Esophagus muscularis mucosa (tissue), 4 donors: Measurements from ENCODE around the gene NPIPB2. TPM values are rescaled to one million over a fixed set of nuclear protein-coding genes. Genes with fewer than 3 reads are reported as not detected.

Experiments
- DNase-seq: peaks from one replicate; pipeline ENCODE4 v3.0.0-alpha.2; 2017; ENCODE audit errors: extremely low spot score
- H3K27ac ChIP-seq, 4 donors: fragments of 200-600 bp; sonication (generic); replicated peaks in 1 of 4; 1 replicate in 3 of 4; 2 replicates in 1 of 4; pipeline ENCODE4 v1.5.1; 2016 to 2019; ENCODE audit warnings: mild to moderate bottlenecking in 1 of 4
- H3K27me3 ChIP-seq, 4 donors: fragments of 200-600 bp; sonication (generic); one replicate each; pipeline versions ENCODE4 v1.5.1 to v1.6.0; 2016 to 2019
- H3K36me3 ChIP-seq, 4 donors: fragments of 200-600 bp; sonication (generic); one replicate each; pipeline ENCODE4 v1.5.1; 2016 to 2019
- H3K4me1 ChIP-seq, 4 donors: fragments of 200-600 bp; sonication (generic); one replicate each; pipeline ENCODE4 v1.5.1; 2016 to 2019
- H3K4me3 ChIP-seq, 4 donors: fragments of 200-600 bp; sonication (generic); 1 replicate in 2 of 4; 2 replicates in 2 of 4; pipeline ENCODE4 v1.5.1; 2016 to 2019; ENCODE audit warnings: mild to moderate bottlenecking in 4 of 4, moderate library complexity in 1 of 4
- H3K9me3 ChIP-seq, 4 donors: fragments of 200-600 bp; sonication (generic); 1 replicate in 3 of 4; 2 replicates in 1 of 4; pipeline ENCODE4 v1.5.1; 2016 to 2019
- CTCF ChIP-seq, 3 experiments: fragments of 200-600 bp in 2 of 3; fragments of 450-650 bp in 1 of 3; sonication (generic) in 2 of 3; IDR thresholded peaks; one replicate each; pipeline ENCODE4 v1.5.1; 2017 to 2019; ENCODE audit warnings: antibody characterized with exemption in 3 of 3, mild to moderate bottlenecking in 2 of 3, moderate library complexity in 1 of 3
- EP300 ChIP-seq: sonication (generic); formaldehyde crosslinking; IDR thresholded peaks from one replicate; pipeline ENCODE4 v1.6.1; 2017; ENCODE audit warnings: antibody characterized with exemption
- POLR2A ChIP-seq: fragments of 450-650 bp; IDR thresholded peaks from one replicate; pipeline ENCODE4 v1.6.1; 2017; ENCODE audit warnings: antibody characterized with exemption, moderate library complexity, mild to moderate bottlenecking, low read depth
- POLR2AphosphoS5 ChIP-seq, 2 donors: sonication (generic); formaldehyde crosslinking; IDR thresholded peaks; one replicate each; pipeline ENCODE4 v1.6.1; 2017; ENCODE audit warnings: antibody characterized with exemption in 2 of 2
- WGBS: methylation state at CpG from one replicate; pipeline ENCODE4 v1.1.5; 2018; 5-methylcytosine and 5-hydroxymethylcytosine counted together
- intact Hi-C: fragments of 100-400 bp; cut with DNase I; formaldehyde crosslinking; loops from one replicate; pipeline ENCODE4 v1.15.1; 2023
- total RNA-seq, 4 donors: library from RNA; depleted of rRNA; stranded (reverse); fragments of >200 nt; gene quantifications; one replicate each; pipeline versions ENCODE4 v1.1.0 to v1.2.1, GENCODE V29; 2016

The NPIPB2 gene
- total RNA-seq, 4 donors from 2014 or later: 0.66 to 12.3 (median 8.7) TPM

- no peaks in the 10 kb centered on the region for H3K36me3 ChIP-seq
- TF ChIP-seq CTCF (IDR thresholded peaks at IDR 0.05) (peak in 2 of 3 experiments; percentile 23), POLR2A (peak; percentile 86), EP300 (no peak), POLR2AphosphoS5 (IDR thresholded peaks at IDR 0.05) (peak; percentile 90 to 92)
- H3K4me3 ChIP-seq: peak within 1 kb of the TSS; percentile 96 to 98 (median 97)
- DNase-seq: peak; percentile 100
- H3K4me1 ChIP-seq: peaks cover 37 to 42% (median 41%) of the 10 kb centered on the region in 4 donors
- intact Hi-C loops: loop anchor here (2.0 kb wide), 2 partner anchors 61 to 65 kb away; partner anchors contain the start of genes RSL1D1 and SNX29
- H3K27me3 ChIP-seq: no peaks in the 10 kb centered on the region
- 3% methylated on average over 18 of the region's 84 CpGs for WGBS
- H3K27ac ChIP-seq: peak within 1 kb of the TSS; percentile 95 to 99 (median 96)
- H3K9me3 ChIP-seq: no peaks in the 10 kb centered on the region
Observed at GRCh38 chr16:11915644-11916523, 26.0 kb downstream of the NPIPB2 start, which contains the start of gene GSPT1. TSS of gene GSPT1 (minus strand) at chr16:11915956. CDS start at chr16:11915720, 236 bp downstream.

DNA sequence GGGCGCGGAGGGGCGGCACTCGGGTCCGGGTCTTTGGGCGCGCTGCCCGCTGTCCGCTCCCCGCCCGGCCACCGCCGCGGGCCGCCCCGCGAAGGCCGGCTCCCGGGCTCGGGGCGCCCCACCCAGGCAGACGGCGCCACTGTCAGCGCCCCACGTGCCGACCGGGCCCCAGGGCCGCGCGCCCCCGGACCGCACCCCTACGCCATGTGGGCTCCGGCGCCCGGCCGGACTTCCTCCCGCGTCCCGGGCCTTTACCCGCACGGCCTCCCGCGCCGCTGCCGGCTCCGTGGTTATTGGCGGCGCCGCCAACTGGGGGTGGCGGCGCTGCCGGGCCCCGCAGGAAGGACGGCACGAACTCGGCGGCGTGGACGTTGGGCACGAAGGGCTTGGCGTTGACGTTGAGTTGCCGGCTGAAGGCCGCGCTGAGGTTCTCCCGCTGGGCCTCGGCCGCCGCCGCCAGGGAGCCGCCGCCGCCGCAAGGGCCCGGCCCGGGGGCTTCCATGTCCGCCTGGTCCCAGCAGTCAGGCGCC is 26.7 kb downstream of the NPIPB2 start:
- no peaks in the 10 kb centered on the region for H3K36me3 ChIP-seq
- H3K4me3 ChIP-seq: peak overlapping the region; percentile 96 to 98 (median 97)
- no peak for DNase-seq
- no peaks in the 10 kb centered on the region for H3K27me3 ChIP-seq
- peak overlapping the region; percentile 95 to 99 (median 96) for H3K27ac ChIP-seq
- intact Hi-C loops: loop anchor here (2.0 kb wide), 1 partner anchor 64 kb away; the partner anchor contains the start of gene RSL1D1
- WGBS: 0% methylated on average over 12 of the region's 79 CpGs
- no peaks in the 10 kb centered on the region for H3K9me3 ChIP-seq
- TF ChIP-seq CTCF (IDR thresholded peaks at IDR 0.05): peak in 2 of 3 experiments; percentile 11 to 17
- no peak for TF ChIP-seq EP300
- H3K4me1 ChIP-seq: peaks cover 40 to 49% (median 48%) of the 10 kb centered on the region in 4 donors

- DNase-seq: no peak
- Histone ChIP-seq H3K27ac (peak overlapping the region; percentile 95 to 99 (median 96)), H3K4me3 (peak overlapping the region; percentile 96 to 98 (median 97)), H3K27me3 (no peaks in the 10 kb centered on the region), H3K9me3 (no peaks in the 10 kb centered on the region), H3K4me1 (peaks cover 40 to 56% (median 55%) of the 10 kb centered on the region in 4 donors), H3K36me3 (no peaks in the 10 kb centered on the region)
- 4% methylated on average over 29 of the region's 30 CpGs for WGBS
- intact Hi-C loops: loop anchor here (2.0 kb wide), 1 partner anchor 64 kb away; the partner anchor contains the start of gene RSL1D1
- TF ChIP-seq EP300: no peak
- TF ChIP-seq POLR2A: no peak
- no peak for TF ChIP-seq CTCF (IDR thresholded peaks at IDR 0.05)
Observed at GRCh38 chr16:11914210-11915113, 27.4 kb downstream of the NPIPB2 start.

- H3K4me3 ChIP-seq: peak overlapping the region; percentile 96 to 98 (median 97)
- H3K9me3 ChIP-seq: no peaks in the 10 kb centered on the region
- peak overlapping the region in 3 of 4 donors; percentile 95 to 99 (median 96) for H3K27ac ChIP-seq
- no peak for DNase-seq
- 68% methylated on average over 12 of the region's 12 CpGs for WGBS
- H3K36me3 ChIP-seq: no peaks in the 10 kb centered on the region
- intact Hi-C loops: loop anchor here (2.0 kb wide), 1 partner anchor 63 kb away; the partner anchor contains the start of gene RSL1D1
- no peaks in the 10 kb centered on the region for H3K27me3 ChIP-seq
- H3K4me1 ChIP-seq: peaks cover 40 to 64% (median 63%) of the 10 kb centered on the region in 4 donors
- TF ChIP-seq CTCF (IDR thresholded peaks at IDR 0.05) (no peak), EP300 (no peak), POLR2AphosphoS5 (IDR thresholded peaks at IDR 0.05) (no peak), POLR2A (no peak)
Observed at GRCh38 chr16:11913425-11914079, 28.3 kb downstream of the NPIPB2 start.
